Retina (tissue), 1 donor: Measurements from ENCODE around the gene ZNF577.
A peak's percentile ranks its signal among the peaks of the same experiment; 100 is the strongest.
"Not testable (repeated sequence)": the region's sequence is repeated elsewhere in the genome, so short reads cannot be mapped to it uniquely, and the experiment has no call there.

ENCODE experiments used
- DNase-seq: peaks from one replicate; pipeline ENCODE4 v3.0.0-alpha.2; 2016

Gene ZNF577

GRCh38 chr19:51887522-51888498 is at the start of gene ZNF577:
TSS of gene ZNF577 (minus strand) at chr19:51887951. CDS start at chr19:51880382, 7,569 bp downstream.
- peak; percentile 96 for DNase-seq

DNA sequence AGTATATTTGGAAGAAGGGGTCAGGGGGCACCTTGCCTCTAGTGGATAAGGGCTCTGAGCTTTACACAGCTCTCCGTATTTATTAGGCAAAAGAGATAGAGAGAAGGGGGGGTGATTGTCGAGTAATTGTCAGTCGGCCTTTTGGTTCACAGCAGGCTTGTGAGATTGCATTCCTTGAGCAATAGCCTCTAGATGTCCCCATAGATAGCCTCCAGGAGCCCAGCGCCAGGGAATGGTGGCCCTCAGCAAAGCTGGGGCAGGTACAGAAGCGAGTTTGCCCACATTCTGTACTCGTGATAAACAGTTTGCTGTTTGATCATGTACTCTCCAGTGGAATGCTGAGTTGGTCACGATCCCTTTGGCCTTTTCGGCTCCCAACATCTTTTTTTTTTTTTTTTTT is 44.2 kb upstream of the ZNF577 start:
- no peak for DNase-seq

DNA sequence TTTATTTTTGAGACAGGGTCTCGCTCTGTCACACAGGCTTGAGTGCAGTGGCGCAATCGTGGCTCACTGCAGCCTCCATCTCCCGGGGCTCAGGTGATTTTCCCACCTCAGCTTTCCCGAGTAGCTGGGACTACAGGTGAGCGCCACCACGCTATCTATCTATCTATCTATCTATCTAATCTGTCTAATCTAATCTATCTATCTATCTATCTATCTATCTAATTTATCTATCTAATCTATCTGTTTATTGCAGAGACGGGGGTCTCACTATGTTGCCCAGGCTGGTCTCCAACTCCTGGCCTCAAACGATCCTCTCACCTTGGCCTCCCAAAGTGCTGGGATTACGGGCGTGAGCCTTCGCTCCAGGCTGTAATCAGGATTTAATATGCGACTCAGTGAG is 40.1 kb upstream of the ZNF577 start:
- no peak for DNase-seq

DNA sequence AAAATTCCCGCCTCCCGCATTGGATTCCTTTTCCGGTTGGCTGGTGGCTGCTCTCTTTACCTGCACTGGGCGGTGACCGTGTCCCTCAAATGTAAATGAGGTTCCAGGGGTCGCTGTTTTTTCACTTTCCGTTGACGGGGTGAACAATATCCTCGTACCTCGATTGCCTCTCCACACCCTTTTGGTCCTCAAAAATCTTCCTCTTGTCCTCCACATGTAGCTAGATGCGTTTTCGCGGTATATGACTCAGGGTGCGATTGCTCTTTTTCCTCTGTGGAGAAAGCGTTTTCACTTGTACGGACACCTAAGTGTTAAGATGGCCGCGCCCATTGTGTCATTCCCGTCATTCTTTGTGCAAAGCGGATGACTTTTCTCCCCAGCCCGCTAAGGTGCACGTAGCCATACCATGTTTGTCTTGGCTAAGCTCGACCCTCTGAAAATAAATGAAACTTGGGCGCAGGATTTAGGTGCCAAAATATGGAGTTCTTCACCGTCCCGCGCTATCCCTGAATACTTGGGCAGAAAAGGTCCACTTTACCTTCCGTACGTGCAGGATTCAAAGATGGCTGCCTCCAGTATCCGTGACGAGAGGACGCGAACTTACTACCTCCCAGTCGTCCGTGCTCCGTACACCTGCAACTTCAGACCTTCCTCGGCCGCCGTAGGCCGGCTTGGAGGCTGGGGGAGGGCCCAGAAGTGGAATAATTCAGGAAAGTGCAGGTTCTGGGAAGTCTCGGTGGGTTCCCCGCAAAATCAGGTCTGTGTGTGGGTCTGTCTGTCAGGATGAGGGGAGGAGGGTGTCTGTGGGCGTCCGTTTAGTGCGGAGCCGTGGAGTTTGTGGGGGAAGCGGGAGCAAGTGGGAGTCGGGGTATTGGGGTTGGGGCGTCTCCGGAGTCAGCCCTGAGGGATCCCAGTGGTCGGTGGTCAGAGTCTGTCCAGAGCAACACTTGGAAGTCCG is 39.3 kb upstream of the ZNF577 start, which contains the start of gene ZNF613:
TSS of gene ZNF613 (plus strand) at position 689 of the 958 bp plus-strand sequence. CDS start 8,749 bp downstream, outside the sequence.
- peak; percentile 99 for DNase-seq

GRCh38 chr19:51926426-51926783 is 38.7 kb upstream of the ZNF577 start:
- no peak for DNase-seq

DNA sequence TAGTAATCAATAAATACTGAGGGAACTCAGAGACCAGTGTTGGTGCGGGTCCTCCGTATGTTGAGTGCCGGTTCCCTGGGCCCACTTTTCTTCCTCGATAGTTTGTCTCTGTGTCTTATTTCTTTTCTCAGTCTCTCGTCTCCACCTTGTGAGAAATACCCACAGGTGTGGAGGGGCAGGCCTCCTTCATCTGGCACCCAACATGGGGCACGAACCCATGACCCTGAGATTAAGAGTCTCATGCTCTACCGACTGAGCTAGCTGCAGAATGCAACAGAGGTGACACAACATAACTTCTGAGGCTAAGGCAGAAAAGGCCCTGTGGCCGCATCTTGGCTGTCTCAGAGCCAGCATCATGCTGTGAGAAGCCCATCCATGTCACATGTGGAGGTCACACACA is 34.2 kb upstream of the ZNF577 start:
- DNase-seq, result no peak

DNA sequence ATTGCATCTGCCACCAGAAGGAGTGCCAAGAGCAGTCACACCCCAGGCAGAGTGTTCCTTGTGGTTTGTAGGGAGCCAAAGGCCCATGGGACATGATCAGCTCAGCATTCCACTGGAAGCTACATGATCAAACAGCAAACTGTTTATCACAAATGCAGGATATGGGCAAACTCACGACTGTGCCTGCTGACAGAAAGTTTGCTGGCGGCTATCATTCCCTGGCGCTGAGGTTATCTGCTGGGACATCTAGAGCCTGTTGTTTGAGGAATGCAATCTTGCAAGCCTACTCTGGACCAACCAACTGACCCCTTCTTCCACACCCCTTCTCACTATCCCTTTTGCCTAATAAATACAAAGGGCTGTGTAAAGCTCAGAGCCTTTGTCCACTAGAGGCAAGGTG is 31.9 kb upstream of the ZNF577 start:
- DNase-seq, result no peak

GRCh38 chr19:51916167-51916566 is 28.4 kb upstream of the ZNF577 start:
- no peak for DNase-seq

- DNase-seq, result no peak
Measured at GRCh38 chr19:51915324-51915867, 27.6 kb upstream of the ZNF577 start.

DNA sequence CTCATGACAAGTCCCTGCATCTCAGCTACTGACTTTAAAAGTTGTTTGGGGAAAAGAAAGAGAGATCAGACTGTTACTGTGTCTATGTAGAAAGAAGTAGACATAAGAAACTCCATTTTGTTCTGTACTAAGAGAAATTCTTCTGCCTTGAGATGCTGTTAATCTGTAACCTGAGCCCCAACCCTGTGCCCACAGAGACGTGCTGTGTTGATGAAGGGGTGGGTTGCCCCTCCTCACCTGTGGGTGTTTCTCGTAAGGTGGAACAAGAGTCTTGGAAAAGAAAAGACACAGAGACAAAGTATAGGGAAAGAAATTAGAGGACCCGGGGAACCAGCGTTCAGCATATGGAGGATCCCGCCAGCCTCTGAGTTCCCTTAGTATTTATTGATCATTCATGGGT is 20.2 kb upstream of the ZNF577 start:
- not testable (repeated sequence) for DNase-seq

DNA sequence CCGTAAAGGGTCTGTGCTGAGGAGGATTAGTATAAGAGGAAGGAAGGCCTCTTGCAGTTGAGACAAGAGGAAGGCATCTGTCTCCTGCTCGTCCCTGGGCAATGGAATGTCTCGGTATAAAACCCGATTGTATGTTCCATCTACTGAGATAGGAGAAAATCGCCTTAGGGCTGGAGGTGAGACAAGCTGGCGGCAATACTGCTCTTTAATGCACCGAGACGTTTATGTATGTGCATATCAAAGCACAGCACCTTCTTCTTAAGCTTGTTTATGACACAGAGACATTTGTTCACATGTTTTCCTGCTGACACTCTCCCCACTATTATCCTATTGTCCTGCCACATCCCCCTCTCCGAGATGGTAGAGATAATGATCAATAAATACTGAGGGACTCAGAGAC is 18.4 kb upstream of the ZNF577 start:
- DNase-seq, result not testable (repeated sequence)

DNA sequence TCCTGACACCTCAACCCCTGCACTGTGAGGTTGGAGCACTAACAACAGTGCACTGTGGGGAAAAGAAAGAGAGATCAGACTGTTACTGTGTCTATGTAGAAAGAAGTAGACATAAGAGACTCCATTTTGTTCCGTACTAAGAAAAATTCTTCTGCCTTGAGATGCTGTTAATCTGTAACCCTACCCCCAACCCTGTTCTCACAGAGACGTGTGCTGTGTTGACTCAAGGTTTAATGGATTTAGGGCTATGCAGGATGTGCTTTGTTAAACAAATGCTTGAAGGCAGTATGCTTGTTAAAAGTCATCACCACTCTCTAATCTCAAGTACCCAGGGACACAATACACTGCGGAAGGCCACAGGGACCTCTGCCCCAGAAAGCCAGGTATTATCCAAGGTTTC is 17.9 kb upstream of the ZNF577 start:
- DNase-seq, result not testable (repeated sequence)

GRCh38 chr19:51905206-51905605 is 17.5 kb upstream of the ZNF577 start:
- DNase-seq, result no peak

DNA sequence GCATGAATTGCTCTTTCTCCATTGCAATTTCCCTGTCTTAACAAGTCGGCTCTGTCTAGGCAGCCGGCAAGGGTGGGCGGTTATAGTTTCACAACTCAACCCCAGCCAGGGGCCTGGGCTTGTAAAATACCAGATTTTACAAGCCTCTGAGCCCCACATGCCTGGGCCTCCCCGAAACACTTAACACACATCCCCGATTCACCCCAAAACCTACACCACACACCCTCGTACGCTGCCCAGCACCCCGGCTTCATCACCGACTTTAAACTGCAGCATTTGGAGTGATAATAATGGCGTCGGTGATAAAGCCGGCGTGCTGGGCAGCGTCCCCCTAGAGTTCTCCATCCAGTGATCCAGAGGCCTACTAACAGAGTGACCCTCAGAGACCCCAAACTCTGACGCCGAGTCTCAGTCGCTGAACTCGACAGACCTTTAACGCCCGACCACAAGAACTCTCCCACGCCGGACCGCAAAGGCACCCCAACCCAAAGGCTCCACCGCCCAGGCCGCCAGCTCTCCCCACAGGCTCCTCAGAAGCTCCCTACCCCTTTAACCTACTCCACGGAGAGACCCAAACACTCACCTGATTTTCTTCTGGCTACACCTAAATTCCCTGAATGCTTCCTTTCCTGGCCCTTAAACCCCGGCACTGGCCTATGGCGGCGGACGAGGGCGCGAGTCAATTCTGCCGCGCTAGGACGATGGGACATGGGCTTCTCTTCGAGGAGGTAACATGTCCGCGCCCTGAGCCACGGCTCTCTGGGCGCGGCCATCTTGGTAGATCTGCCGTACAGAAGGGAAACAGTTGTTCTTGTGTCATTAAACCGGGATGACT is 16.8 kb upstream of the ZNF577 start, which contains the start of gene ZNF649:
TSS of gene ZNF649 (minus strand) at position 687 of the 835 bp plus-strand sequence. CDS start 4,910 bp downstream, outside the sequence.
- peak; percentile 93 for DNase-seq

DNA sequence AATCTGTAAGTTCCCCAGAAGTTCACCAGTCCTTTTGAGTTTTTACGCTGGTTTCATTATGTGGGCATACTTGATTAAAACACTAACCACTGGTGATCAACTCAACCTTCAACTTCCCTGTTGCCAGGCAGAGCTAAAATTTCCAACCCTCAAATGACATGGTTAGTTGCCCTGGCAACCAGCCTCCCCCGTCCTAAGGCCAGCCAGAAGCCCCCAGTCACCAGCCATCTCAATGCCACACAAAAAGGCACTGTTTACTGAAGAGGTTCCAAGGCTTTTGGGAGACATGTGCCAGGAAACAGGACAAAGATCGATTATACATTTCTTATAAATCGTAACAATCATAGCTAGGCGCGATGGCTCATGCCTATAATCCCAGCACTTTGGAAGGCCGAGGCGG is 15.4 kb upstream of the ZNF577 start:
- DNase-seq, result no peak

DNA sequence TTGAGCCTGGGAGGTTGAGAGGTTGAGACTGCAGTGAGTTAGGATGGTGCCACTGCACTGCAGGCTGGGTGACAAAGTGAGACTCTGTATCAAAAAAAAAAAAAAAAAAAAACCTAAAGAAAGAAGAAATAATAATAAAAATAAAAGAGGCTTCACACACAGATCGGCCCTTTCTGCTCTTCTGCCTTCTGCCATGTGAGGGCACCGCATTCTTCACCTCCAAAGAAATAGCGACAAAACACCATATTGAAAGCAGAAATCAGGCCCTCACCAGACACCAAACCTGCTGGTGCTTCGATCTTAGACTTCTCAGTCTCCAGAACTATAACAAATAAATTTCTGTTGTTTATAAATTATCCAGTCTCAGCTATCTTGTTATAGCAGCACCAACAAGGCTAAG is 14.1 kb upstream of the ZNF577 start:
- no peak for DNase-seq

GRCh38 chr19:51891193-51891747 is 3.5 kb upstream of the ZNF577 start:
- peak; percentile 20 for DNase-seq

- no peak for DNase-seq
Measured at GRCh38 chr19:51889934-51890333, 2.2 kb upstream of the ZNF577 start.

- DNase-seq, result no peak
Measured at GRCh38 chr19:51884713-51885112, 3.0 kb downstream of the ZNF577 start.

DNA sequence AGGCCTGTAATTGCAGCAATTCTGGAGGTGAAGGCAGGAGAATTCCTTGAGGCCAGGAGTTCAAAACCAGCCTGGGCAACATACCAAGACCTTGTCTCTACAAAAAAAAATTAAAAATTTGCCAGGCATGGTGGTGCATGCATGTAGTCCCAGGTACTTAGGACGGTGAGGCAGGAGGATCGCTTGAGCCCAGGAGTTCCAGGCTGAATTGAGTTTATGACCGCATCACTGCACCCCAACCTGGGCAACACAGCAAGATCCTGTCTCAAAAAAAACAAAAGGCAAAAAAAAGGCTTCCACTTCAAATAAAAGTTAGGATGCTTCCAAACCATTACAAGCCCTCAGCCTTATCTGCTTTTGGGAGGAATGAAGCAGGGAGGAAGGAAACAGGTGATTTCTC is 5.2 kb downstream of the ZNF577 start:
- no peak for DNase-seq

DNA sequence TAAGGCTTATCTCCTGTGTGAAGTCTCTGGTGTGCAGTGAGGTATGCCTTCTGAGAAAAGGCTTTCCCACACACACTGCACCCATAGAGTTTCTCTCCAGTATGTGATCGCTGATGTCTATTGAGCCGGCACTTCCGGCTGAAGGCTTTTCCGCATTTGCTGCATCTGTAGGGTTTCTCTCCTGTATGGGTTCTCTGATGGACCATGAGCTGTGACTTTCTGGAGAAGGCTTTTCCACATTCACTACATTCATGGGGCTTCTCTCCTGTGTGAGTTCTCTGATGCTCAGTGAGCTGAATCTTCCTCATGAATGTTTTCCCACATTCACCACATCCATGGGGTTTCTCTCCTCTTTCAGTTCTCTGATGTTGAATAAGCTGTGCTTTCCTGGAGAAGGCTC is 14.7 kb downstream of the ZNF577 start:
- DNase-seq, result no peak
